ENCODE measurements around the gene ALG1. TPM values are rescaled to one million over a fixed set of nuclear protein-coding genes. Genes with fewer than 3 reads are reported as not detected.

ALG1 gene
- total and polyA plus RNA-seq, 2 of the 13 experiments (the other 11 are each of a cell fraction or from before 2014, with no cell fraction given), result 43.3 to 75.6 TPM

GRCh38 chr16:5033256-5034166 is 38.1 kb upstream of the ALG1 start, which contains the start of gene NAGPA:
Gene NAGPA, minus strand, starts transcription at chr16:5033935. Its CDS starts 21 bp downstream, at chr16:5033914.
- Histone ChIP-seq H4K20me1 (ENCODE audit: insufficient read depth, low read length) (no peaks in the 10 kb centered on the region), H3K9me3 (ENCODE audit: low read length) (no peaks in the 10 kb centered on the region), H3K4me1 (ENCODE audit: insufficient read depth, low read length) (peaks cover 52% of the 10 kb centered on the region), H3K4me2 (ENCODE audit: low read depth, low read length) (peak within 1 kb of the TSS; percentile 94), H3K27ac (ENCODE audit: extremely low read length, insufficient read depth, low read length) (peak within 1 kb of the TSS; percentile 98), H3K27me3 (ENCODE audit: control insufficient read depth in 1 of 2, insufficient read depth in 2 of 2, low read length in 2 of 2) (no peaks in the 10 kb centered on the region; a peak in 1 of 5 replicates), H3K4me3 (replicated peaks in 1 of 3; ENCODE audit: insufficient read depth in 1 of 3, low read depth in 2 of 3, low read length in 3 of 3) (peak within 1 kb of the TSS; percentile 77 to 91 (median 78)), H3K79me2 (ENCODE audit: insufficient read depth, low read length) (peaks cover 14% of the 10 kb centered on the region), H3K36me3 (replicated peaks in 1 of 2; ENCODE audit: control insufficient read depth in 1 of 2, insufficient read depth in 2 of 2, low read length in 2 of 2) (peaks cover 13 to 26% of the 10 kb centered on the region in 2 experiments; a peak in 4 of 5 replicates), H2AFZ (ENCODE audit: low read length) (no peak within 1 kb of the TSS), H3K9ac (ENCODE audit: insufficient read depth, low read depth, low read length) (peak within 1 kb of the TSS; percentile 94)
- DNase-seq (ENCODE audit: low spot score), result peak; percentile 87
- peak; percentile 43 for ATAC-seq
- WGBS (ENCODE audit: low lambda C conversion rate), result 2% methylated on average over 45 of the region's 104 CpGs
- intact Hi-C loops (cut with micrococcal nuclease; ENCODE audit: unreplicated experiment) (loop anchor here (2.0 kb wide), 1 partner anchor 63 kb away; the partner anchor contains the start of gene EEF2KMT), in situ Hi-C loops (cut with HindIII; ENCODE audit: extremely low pct_ligation_motif_present, low pct_unique_long_range_greater_than_20kb) (no loop called here)
- POLR2A ChIA-PET, result interaction anchor here (0.6 to 4.4 kb wide), 16 partner anchors 9 to 298 kb away, joined by 3 to 27 read pairs (median 4); partner anchors contain the start of genes ALG1, C16orf89, EEF2KMT and PPL
- no TSS peak for BruUV-seq (replicated peaks)
- CTCF ChIA-PET (ENCODE audit: low intra/inter-chr PET ratio, low total read pairs), result no interaction called here
- peak; percentile 36 for FAIRE-seq
- TF ChIP-seq HOXA9 (CRISPR knock-in tag; IDR thresholded peaks at IDR 0.05; ENCODE audit: borderline replicate concordance) (peak; percentile 82; the same call in 1 of the 2 replicates), NFE2L2 (IDR thresholded peaks at IDR 0.05; ENCODE audit: low read length) (peak; percentile 7; the same call in 1 of the 2 replicates), ZNF432 (CRISPR knock-in tag; IDR thresholded peaks at IDR 0.05; ENCODE audit: borderline replicate concordance) (0 out of 2 replicates have a peak, but pooled peaks have one; percentile 61), RORA (CRISPR knock-in tag; IDR thresholded peaks at IDR 0.05) (peak; percentile 93; the same call in 1 of the 2 replicates), HOMEZ (CRISPR knock-in tag; IDR thresholded peaks at IDR 0.05; ENCODE audit: low read depth) (no peak), FOXA3 (CRISPR knock-in tag; IDR thresholded peaks at IDR 0.05) (peak; percentile 69), ZNF607 (CRISPR knock-in tag; IDR thresholded peaks at IDR 0.05; ENCODE audit: borderline replicate concordance) (peak; percentile 79; the same call in 1 of the 2 replicates), THAP9 (CRISPR knock-in tag; IDR thresholded peaks at IDR 0.05; ENCODE audit: borderline replicate concordance) (peak; percentile 83; the same call in 1 of the 2 replicates), PITX1 (CRISPR knock-in tag; IDR thresholded peaks at IDR 0.05) (peak; percentile 88), SP4 (CRISPR knock-in tag; IDR thresholded peaks at IDR 0.05) (peak; percentile 90)
- TF ChIP-seq, protein P1, sequence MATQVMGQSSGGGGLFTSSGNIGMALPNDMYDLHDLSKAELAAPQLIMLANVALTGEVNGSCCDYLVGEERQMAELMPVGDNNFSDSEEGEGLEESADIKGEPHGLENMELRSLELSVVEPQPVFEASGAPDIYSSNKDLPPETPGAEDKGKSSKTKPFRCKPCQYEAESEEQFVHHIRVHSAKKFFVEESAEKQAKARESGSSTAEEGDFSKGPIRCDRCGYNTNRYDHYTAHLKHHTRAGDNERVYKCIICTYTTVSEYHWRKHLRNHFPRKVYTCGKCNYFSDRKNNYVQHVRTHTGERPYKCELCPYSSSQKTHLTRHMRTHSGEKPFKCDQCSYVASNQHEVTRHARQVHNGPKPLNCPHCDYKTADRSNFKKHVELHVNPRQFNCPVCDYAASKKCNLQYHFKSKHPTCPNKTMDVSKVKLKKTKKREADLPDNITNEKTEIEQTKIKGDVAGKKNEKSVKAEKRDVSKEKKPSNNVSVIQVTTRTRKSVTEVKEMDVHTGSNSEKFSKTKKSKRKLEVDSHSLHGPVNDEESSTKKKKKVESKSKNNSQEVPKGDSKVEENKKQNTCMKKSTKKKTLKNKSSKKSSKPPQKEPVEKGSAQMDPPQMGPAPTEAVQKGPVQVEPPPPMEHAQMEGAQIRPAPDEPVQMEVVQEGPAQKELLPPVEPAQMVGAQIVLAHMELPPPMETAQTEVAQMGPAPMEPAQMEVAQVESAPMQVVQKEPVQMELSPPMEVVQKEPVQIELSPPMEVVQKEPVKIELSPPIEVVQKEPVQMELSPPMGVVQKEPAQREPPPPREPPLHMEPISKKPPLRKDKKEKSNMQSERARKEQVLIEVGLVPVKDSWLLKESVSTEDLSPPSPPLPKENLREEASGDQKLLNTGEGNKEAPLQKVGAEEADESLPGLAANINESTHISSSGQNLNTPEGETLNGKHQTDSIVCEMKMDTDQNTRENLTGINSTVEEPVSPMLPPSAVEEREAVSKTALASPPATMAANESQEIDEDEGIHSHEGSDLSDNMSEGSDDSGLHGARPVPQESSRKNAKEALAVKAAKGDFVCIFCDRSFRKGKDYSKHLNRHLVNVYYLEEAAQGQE (IDR thresholded peaks at IDR 0.05; ENCODE audit: borderline replicate concordance in 1 of 2, low read depth in 1 of 2, low read length in 2 of 2), result peak in 1 of 2 experiments; percentile 83; a peak in 2 of 4 replicates
